NOMO-1 treated with dmso at 0.1 percent for 144 hours (cell line): ENCODE data around the gene HAPLN3.
"Not testable (repeated sequence)": the region's sequence is repeated elsewhere in the genome, so short reads cannot be mapped to it uniquely, and the experiment has no call there.

ENCODE experiments used
- DNase-seq: peaks from one replicate; lab custom pipeline; 2025; ENCODE audit not compliant: unreplicated experiment; lab: John Stamatoyannopoulos, UW

Gene HAPLN3, protein sequence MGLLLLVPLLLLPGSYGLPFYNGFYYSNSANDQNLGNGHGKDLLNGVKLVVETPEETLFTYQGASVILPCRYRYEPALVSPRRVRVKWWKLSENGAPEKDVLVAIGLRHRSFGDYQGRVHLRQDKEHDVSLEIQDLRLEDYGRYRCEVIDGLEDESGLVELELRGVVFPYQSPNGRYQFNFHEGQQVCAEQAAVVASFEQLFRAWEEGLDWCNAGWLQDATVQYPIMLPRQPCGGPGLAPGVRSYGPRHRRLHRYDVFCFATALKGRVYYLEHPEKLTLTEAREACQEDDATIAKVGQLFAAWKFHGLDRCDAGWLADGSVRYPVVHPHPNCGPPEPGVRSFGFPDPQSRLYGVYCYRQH

GRCh38 chr15:88894819-88895767, at the start of gene HAPLN3:
HAPLN3 (minus strand) TSS chr15:88895544; CDS start chr15:88887298, 8,246 bp downstream.
- DNase-seq = no peak

DNA sequence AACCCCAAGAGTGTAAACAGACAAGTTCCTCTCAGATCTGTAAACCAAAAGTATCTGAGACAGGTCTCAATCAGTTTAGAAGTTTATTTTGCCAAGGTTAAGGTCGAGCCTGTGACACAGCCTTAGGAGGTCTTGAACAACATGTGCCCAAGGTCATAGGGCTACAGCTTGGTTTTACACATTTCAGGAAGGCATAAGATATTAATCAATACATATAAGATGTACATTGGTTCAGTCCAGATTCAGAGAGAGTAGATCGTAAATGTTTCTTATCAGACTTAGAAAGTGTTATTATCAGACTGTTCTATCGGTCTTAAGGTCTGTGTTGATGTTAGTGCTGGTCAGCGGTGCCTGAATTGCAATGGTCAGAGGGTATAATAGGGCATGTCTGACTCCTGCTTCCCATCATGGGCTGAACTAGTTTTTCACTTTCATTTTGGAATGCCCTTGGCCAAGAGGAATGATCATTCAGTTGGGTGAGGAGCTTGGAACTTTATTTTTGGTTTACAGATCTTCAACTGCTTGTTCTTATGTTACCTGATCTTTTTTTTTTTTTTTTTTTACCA, 44.8 kb upstream of the HAPLN3 start:
- DNase-seq = no peak

GRCh38 chr15:88939486-88939806, 44.1 kb upstream of the HAPLN3 start:
- DNase-seq = no peak

GRCh38 chr15:88938802-88939485, 43.6 kb upstream of the HAPLN3 start:
- no peak for DNase-seq

DNA sequence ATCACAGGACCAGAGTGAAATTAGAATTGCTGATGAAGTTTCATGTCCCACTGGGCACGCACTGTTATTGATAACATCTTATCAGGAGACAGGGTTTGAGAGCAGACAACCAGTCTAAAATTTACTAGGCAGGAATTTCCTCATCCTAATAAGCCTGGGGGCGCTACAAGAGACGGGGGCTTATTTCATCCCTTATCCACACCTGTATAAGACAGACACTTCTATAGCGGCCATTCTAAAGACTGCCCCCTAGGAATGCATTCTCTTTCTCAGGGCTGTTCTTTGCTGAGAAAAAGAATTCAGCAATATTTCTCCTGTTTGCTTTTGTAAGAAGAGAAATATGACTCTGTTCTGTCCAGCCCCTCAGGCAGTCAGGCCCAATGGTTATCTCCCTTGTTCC, 39.1 kb upstream of the HAPLN3 start:
- not testable (repeated sequence) for DNase-seq

- no peak for DNase-seq
These were observed 37.6 kb upstream of the HAPLN3 start for GRCh38 chr15:88932875-88933330.

DNA sequence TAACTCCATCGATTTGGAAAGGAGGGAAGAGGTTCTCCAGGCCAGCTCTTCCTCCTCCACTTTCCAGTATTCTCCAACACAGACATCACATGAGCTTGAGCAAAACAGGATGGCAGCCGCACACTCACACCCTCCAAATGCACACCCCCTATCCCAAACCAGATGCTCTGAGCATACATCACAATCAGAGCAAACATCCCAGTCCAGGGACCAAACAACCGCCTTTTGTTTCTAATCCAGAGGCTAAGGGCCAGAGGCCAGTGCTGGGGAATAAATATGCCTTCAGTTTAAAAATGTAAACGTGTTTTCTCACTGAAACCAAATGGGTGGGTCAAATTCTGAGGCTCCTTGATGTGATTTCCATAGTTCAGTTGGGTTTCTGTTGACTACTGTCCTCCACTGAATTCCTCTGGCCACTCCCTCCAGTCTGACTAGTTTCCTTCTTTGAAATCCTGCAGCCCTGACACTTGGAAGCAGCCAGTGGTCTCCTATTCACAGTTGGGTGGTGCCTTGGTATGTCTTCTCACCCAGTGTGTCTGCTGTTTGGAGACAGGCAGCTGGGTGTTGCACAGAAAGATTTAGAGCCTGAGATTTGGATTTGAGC, 37.0 kb upstream of the HAPLN3 start:
- no peak for DNase-seq

GRCh38 chr15:88930579-88930978, 35.2 kb upstream of the HAPLN3 start:
- DNase-seq = no peak

- DNase-seq = not testable (repeated sequence)
These were observed 34.2 kb upstream of the HAPLN3 start for GRCh38 chr15:88929358-88930098.

DNA sequence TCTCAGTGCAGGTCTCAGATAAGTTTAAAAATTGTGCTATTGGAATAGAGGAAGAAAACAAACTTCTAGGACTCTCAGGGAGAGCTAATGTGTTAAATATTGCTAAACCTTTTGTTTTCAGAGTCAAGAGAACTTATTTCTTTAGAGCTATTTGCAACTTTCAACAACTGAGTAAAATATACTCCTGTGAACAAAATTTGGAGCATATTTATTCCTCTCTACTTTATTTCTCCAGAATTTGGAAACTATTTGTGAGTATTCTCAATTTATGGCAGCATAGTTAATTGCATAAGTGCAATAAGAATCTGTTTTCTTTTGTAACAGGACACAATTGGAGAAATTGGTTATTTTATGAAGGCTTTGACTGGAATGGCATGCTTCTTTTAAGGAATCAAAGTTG, 32.8 kb upstream of the HAPLN3 start:
- DNase-seq = not testable (repeated sequence)

- DNase-seq = not testable (repeated sequence)
These were observed 30.3 kb upstream of the HAPLN3 start for GRCh38 chr15:88925648-88926047.

- not testable (repeated sequence) for DNase-seq
These were observed 25.6 kb upstream of the HAPLN3 start for GRCh38 chr15:88920892-88921435.

DNA sequence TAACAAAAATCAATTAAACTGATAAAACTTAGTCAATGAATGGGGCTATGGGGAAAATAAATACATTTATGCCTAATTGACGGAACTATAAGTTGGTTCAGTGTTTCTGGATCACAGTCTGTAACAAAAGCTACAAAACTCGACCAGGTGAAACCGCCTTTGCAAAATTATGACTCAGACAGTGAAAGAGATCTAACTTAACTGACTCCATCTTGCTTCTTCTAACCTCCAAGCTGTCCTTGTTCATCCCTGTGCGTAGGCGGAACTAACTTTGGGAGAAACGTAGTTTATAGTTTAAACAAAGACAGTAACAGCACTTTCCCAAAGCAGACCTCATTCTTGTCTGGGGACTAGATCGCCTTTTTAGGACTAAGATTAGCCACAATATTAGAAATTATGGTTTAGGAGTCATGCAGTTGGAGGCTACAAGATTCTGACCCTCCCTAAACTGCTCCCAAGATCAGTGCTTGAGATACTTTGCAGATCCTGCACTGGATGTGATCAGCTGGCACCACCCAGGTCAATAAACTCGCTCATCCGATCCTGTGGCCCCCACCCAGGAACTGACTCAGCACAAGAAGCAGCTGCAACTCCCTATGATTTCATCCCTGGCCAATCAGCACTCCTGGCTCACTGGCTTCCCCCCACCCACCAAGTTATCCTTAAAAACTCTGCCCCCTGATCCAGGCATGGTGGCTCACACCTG, 25.0 kb upstream of the HAPLN3 start:
- no peak for DNase-seq

DNA sequence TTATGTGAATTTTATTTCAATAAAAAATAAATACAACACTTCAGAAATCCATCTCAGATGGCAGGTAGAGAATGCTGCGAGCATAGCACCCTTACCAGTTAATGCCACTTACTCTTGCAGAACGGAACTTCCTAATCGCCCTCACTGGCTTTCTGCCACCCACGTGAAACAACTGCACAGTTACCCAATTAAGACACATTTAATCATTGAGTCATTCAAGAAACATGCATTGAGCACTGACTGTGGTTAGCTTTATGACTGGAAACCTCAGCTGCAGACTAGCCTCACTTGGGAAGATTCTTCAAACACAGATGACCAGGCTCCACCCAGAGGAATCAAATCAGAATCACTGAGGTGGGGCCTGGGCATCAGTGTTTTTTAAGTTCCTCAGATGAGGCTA, 23.4 kb upstream of the HAPLN3 start:
- DNase-seq = peak; percentile 51

DNA sequence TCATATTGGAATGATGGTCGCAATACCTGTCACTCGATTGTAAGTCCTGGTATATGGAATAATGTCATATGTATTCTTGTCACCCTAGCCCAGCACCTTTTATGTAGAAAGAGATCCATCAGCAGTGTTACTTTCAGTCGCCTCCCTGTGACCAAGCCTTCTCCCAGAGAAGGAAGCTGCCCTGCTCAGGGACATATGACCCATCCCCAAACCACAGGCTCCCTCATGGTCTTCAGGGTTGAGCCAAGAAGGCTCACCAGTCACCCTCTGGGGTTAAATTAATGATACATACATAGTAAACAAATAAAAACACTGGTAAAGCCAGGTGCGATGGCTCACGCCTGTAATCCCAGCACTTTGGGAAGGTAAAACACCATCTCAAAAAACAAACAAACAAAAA, 22.4 kb upstream of the HAPLN3 start:
- no peak for DNase-seq

- no peak for DNase-seq
These were observed 20.0 kb upstream of the HAPLN3 start for GRCh38 chr15:88915354-88915753.

DNA sequence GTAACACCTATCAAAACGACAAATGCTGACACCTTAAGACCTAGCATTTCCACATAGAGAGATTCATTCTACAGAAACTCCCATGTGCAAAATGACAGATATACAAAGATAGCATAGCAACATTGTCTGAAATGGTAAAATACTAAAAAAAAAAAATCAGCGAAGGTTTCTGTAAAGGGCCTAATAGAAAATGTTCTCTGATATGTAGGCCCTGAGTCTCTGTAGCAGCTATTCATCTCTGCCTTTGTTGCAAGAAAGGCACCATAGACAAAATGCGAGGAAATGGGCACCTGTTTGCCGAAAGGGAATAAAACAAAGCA, 18.5 kb upstream of the HAPLN3 start:
- DNase-seq = no peak

DNA sequence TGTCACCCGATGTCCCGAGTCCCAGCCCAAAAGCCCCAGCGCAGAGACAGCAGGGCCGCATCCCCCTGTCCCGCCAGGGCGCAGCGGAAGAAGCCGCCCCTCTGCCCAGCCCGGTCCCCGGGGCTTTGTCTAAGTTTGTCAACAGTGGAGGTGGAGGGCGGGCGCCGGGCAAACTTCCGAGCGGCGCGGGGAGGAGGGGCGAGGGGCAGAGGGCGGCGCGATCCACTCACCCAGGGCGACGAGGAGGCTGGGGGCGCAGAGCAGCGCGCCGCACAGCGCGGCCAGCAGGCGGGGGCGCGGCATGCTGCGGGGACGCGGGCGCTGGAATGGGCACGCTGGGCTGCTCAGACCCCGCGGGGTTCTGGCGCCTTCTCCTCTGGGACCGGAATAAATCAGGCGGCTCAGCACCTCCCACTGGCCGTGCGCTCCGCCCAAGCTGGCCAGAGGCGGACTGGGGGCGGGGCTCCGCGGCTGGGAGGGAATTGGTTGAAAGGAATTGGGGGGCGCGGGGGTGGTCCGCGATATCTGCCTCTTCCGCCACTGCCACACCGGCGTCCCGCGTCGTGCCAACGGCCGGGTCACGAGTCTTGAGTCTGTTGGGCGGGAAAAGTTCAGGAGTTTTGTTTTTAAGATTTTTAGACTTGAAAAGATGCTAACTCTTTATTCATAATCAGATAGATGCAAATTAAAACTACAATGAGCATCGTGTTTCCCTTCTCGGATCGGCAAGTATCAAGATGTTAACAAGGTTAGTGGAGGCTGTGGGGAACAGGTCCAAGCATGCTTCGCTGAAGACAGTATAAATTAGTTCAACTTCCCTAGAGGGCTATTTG, 17.9 kb upstream of the HAPLN3 start, which contains the start of gene MFGE8:
TSS of gene MFGE8 (minus strand) at position 363 of the 833 bp plus-strand sequence. CDS start at position 303, 60 bp downstream.
- DNase-seq = peak; percentile 45
